ENCODE data around the gene LAMC1.

- peak; percentile 80 for TF ChIP-seq CTCF (IDR thresholded peaks at IDR 0.05)
- TF ChIP-seq TCF7L2 (IDR thresholded peaks at IDR 0.05; ENCODE audit: low read depth, low read length): peak; percentile 49; the same call in 1 of the 2 replicates
- no peak for TF ChIP-seq REST (IDR thresholded peaks at IDR 0.05; ENCODE audit: insufficient read depth in 1 of 2, low read depth in 2 of 2, low read length in 1 of 2)
- no peak for TF ChIP-seq POLR2AphosphoS5 (IDR thresholded peaks at IDR 0.05; ENCODE audit: low read depth, low read length)
- TF ChIP-seq SIN3A (IDR thresholded peaks at IDR 0.05; ENCODE audit: borderline replicate concordance, insufficient read depth, low read depth, low read length): 0 out of 2 replicates have a peak, but pooled peaks have one; percentile 31
These were observed 539 bp downstream of the LAMC1 start for GRCh38 chr1:183023601-183024316.

All from Panc1 (cell line).